ENCODE results near the gene PTGES2.

PTGES2 gene

DNA sequence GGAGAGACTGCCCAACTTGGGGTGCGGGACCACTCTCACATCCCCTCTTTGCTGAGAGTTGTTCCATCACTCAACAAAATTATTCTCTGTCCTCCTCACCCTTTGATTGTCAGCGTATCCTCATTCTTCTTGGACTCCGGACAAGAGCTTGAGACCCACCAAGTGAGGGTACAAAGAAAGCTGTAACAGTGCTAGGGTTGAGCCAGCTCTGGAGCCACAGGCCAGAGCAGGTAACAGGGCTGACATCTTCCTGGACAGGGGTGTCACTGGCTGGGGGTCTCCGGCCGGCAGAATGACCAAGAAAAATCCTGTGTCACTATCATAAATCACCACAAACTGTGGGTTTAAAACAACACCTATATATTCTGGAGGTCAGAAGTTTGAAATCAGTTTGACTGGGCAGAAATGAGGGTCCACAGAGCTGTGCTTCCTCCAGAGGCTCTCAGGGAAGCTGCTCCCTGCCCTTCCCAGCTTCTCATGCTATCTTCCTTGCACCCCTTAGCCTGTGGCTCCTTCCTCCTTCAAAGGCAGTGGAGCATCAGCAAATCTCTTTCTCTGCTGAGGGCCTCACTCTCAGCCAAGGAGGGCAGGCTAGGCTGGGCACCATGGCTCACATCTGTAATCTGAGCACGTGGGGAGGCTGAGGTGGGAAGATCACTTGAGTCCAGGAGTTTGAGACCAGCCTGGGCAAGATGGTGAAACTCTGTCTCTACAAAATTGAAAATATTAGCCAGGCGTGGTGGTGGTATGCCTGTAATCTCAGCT lies 28.4 kb upstream of the PTGES2 start:
- no peak for DNase-seq
- intact Hi-C loops (cut with DNase I), result no loop called here

GRCh38 chr9:128153947-128154695 lies 26.6 kb upstream of the PTGES2 start:
- DNase-seq, result no peak
- intact Hi-C loops (cut with DNase I), result no loop called here

DNA sequence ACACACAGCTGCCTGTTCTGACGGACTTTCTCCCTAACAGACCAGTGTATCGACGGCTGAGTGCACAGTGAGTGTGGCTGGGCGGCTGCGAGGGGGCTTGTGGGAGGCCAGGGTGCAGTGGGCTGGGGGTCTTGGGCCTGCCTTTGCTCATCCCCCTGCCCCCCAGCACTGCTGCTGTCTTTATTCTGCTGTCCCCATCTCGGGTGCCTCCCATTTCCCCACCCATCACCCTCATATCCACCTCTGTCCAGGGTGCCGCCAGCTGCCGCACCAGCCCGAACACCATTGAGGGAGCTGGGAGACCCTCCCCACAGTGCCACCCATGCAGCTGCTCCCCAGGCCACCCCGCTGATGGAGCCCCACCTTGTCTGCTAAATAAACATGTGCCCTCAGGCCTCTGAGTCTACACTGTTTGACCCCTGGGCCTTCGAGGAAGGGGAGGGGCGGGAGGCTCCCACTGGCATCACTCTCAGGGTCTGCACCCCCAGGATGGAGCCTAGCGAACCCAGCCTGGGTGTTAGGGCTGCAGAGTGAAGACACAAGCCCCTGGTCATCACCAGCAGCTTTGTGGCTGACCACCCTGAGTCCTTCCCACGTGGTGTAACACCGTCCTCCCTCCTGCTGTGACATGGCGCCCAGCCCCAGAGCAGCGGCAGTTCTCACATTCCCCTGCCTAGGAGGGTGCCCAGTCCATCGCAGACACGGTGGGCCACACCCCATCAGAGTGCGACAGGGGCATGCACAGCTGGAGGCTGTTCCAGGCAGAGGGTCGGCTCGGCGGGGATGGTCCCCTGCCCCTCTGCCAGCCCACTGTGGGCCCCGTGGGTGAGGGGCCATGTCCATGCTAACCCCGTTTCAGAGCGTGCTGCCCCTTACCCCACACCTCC lies 25.8 kb upstream of the PTGES2 start:
- intact Hi-C loops (cut with DNase I), result no loop called here

GRCh38 chr9:128152133-128153059 lies 24.9 kb upstream of the PTGES2 start:
- DNase-seq, result no peak
- intact Hi-C loops (cut with DNase I), result no loop called here

More for the DNA sequence above, 25.8 kb upstream of the PTGES2 start:
- no peak for DNase-seq

GRCh38 chr9:128151309-128152132 lies 24.0 kb upstream of the PTGES2 start:
- intact Hi-C loops (cut with DNase I), result no loop called here

DNA sequence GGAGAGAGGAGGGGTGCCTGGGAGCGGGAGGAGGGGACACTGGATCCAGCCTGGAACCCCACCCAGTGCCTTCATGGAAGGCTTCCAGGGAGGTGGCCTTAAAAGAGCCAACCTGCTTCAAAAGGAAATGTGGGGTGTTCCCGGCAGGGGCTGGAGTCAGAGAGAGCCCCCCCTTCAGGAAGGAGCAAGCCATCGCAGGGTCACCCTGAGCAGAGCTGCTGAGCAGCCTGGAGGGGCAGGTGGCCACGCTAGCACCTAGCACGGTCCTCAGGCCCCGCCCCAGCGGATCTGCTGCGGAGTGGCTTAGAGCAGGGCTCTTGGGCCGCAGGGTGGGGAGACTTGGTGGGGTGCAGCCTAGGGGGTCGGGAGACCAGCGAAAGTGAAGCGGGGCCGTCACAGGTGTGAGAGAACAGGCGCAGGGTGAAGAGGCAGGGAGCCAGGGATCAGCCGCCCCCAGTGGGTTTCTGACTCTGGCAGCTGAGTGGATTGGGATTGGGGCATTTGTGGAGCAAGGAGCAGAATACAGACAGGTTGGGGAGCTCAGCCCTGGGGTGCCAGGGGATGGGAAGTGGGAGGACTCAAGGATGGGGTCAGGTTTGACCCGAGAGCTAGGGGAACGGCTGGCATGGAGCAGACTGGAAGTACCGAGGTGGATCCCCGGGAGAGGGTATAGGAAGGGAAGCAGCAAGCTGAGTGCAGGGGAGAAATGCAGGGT lies 23.2 kb upstream of the PTGES2 start:
- intact Hi-C loops (cut with DNase I), result no loop called here
- no peak for DNase-seq

More at GRCh38 chr9:128151309-128152132, 24.0 kb upstream of the PTGES2 start:
- DNase-seq, result no peak

- no peak for DNase-seq
- intact Hi-C loops (cut with DNase I), result no loop called here
These were observed 22.5 kb upstream of the PTGES2 start for GRCh38 chr9:128149951-128150593.

GRCh38 chr9:128149001-128149701 lies 21.6 kb upstream of the PTGES2 start, which contains the start of gene LCN2:
LCN2 (plus strand) TSS chr9:128149453; CDS start chr9:128149526, 73 bp downstream.
- intact Hi-C loops (cut with DNase I), result no loop called here
- DNase-seq, result no peak

DNA sequence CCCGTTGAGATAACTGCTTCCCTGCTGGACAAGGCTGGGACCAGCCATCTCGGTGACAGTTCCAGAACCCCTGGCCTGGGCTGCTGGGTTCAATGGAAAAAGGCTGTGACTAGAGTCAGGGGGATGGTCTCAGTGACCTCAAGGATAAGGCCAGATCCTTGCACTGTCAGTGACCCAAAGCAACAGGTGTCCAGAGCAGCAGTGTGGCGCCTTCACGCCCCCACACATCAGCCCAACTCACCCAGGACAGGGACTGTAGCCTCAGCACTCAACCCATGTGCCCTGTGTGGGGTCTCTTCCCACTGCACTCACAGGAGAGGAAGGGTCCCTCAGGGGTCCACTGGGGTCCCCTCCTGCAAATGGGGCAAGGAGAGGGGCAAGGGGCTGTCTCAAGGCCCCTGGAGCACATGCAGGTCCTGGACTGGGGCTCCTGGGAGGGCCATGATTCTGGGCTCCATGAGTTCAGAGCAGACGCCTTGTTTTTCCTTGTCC lies 21.0 kb upstream of the PTGES2 start:
- DNase-seq, result no peak

DNA sequence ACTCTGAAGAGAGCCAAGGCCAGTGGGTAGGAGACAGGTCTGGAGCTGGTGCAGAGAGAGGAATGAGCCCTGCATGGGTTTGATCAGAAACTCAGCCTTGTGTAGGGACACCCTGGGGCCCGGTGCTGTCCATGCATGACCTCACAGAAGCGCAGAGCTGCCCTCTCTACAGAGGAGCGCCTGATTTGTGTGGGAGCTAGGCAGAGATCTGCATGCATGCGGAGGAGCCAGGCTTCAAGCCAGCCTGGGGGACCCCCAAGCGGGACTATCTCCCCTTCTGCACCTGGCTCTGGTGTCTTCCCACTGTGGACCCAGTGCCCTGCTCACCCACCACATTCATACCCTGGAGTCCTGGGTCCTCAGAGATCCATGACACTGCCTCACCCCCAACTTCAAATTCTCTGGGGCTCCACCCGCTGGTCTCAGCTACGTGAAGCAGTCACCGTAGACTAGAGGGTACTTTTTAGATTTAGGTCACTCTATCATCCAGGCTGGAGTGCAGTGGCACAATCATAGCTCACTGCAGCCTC lies 19.1 kb upstream of the PTGES2 start:
- intact Hi-C loops (cut with DNase I), result no loop called here
- DNase-seq, result no peak

More for the DNA sequence above, 21.0 kb upstream of the PTGES2 start:
- intact Hi-C loops (cut with DNase I), result no loop called here

GRCh38 chr9:128145951-128146351 lies 18.4 kb upstream of the PTGES2 start:
- intact Hi-C loops (cut with DNase I), result no loop called here
- DNase-seq, result no peak

GRCh38 chr9:128145536-128145935 lies 18.0 kb upstream of the PTGES2 start:
- DNase-seq, result no peak
- intact Hi-C loops (cut with DNase I), result no loop called here

GRCh38 chr9:128144239-128145181 lies 17.0 kb upstream of the PTGES2 start:
- intact Hi-C loops (cut with DNase I), result no loop called here
- DNase-seq, result no peak

GRCh38 chr9:128143525-128144238 lies 16.2 kb upstream of the PTGES2 start:
- intact Hi-C loops (cut with DNase I), result no loop called here
- DNase-seq, result no peak
